Prostate gland (tissue), 2 donors: ENCODE data around the gene ING5. TPM values are rescaled to one million over a fixed set of nuclear protein-coding genes. Genes with fewer than 3 reads are reported as not detected.

Experiments
- DNase-seq: peaks from one replicate; pipeline ENCODE4 v3.0.0-alpha.2; 2019; ENCODE audit warnings: low spot score
- H3K27ac ChIP-seq, 2 donors: fragments of 200-600 bp; sonication (generic); 2 replicates each; pipeline ENCODE4 v1.5.1; 2017 to 2019
- H3K27me3 ChIP-seq: fragments of 200-600 bp; sonication (generic); replicated peaks from 2 replicates; pipeline ENCODE4 v1.5.1; 2019; ENCODE audit not compliant: insufficient read depth
- H3K36me3 ChIP-seq, 2 donors: fragments of 200-600 bp; sonication (generic); 1 replicate in 1 of 2; 2 replicates in 1 of 2; pipeline versions ENCODE4 v1.5.1 to v1.8.1; 2017 to 2019
- H3K4me1 ChIP-seq: fragments of 200-600 bp; sonication (generic); replicated peaks from 2 replicates; pipeline ENCODE4 v1.5.1; 2019
- H3K4me3 ChIP-seq, 2 donors: fragments of 200-600 bp; sonication (generic); 2 replicates each; pipeline ENCODE4 v1.5.1; 2017 to 2019
- H3K9me3 ChIP-seq: fragments of 200-600 bp; sonication (generic); 2 replicates; pipeline ENCODE4 v1.5.1; 2017
- POLR2A ChIP-seq: fragments of 450-650 bp; IDR thresholded peaks from one replicate; pipeline ENCODE4 v1.6.1; 2016; ENCODE audit warnings: antibody characterized with exemption, mild to moderate bottlenecking
- POLR2AphosphoS5 ChIP-seq: sonication (generic); formaldehyde crosslinking; IDR thresholded peaks from one replicate; pipeline ENCODE4 v1.6.1; 2017; ENCODE audit warnings: antibody characterized with exemption
- WGBS: methylation state at CpG from one replicate; pipeline ENCODE4 v1.1.5; 2018; 5-methylcytosine and 5-hydroxymethylcytosine counted together
- intact Hi-C: fragments of 100-400 bp; cut with DNase I; formaldehyde crosslinking; loops from one replicate; pipeline ENCODE4 v1.14.2; 2022
- total RNA-seq, 2 donors: library from RNA; depleted of rRNA; stranded (reverse); fragments of >200 nt; gene quantifications; one replicate each; pipeline ENCODE4 v1.1.0, GENCODE V29; 2016
- TF ChIP-seq, protein P1 (sequence below), 4 experiments: fragments of 200-600 bp in 2 of 4; fragments of 450-650 bp in 2 of 4; sonication (generic) in 2 of 4; IDR thresholded peaks; 1 replicate in 3 of 4; 2 replicates in 1 of 4; pipeline ENCODE4 v1.5.1; 2016 to 2019; ENCODE audit warnings: antibody characterized with exemption in 4 of 4, mild to moderate bottlenecking in 2 of 4, moderate library complexity in 2 of 4

Gene ING5
- total RNA-seq, 2 donors from 2014 or later = 65.6 to 84.8 TPM

DNA sequence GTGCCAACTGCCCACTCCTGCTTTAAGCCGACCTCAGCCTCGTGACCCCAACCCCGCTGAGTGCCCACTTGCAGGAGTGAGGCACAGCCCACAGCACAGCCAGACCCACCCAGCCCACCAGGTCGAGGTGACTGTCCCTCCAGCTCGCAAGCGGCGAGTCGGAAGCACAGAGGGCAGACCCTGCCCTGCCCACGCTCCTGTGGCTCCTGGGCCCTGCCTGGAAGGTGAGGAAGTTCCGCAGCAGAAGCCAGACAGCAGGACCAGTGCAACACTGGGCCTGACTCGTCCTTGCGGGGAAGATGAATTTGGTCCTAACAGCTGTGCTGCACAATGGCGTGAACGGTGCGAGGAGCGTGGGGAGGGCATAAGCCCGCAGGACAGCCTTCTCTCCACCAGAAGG lies 25.2 kb upstream of the ING5 start:
- no peak for DNase-seq
- peaks cover 0 to 4% of the 10 kb centered on the region in 2 donors for H3K36me3 ChIP-seq
- no peaks in the 10 kb centered on the region for H3K27me3 ChIP-seq
- TF ChIP-seq POLR2AphosphoS5 (no peak), POLR2A (no peak)
- TF ChIP-seq, protein P1, sequence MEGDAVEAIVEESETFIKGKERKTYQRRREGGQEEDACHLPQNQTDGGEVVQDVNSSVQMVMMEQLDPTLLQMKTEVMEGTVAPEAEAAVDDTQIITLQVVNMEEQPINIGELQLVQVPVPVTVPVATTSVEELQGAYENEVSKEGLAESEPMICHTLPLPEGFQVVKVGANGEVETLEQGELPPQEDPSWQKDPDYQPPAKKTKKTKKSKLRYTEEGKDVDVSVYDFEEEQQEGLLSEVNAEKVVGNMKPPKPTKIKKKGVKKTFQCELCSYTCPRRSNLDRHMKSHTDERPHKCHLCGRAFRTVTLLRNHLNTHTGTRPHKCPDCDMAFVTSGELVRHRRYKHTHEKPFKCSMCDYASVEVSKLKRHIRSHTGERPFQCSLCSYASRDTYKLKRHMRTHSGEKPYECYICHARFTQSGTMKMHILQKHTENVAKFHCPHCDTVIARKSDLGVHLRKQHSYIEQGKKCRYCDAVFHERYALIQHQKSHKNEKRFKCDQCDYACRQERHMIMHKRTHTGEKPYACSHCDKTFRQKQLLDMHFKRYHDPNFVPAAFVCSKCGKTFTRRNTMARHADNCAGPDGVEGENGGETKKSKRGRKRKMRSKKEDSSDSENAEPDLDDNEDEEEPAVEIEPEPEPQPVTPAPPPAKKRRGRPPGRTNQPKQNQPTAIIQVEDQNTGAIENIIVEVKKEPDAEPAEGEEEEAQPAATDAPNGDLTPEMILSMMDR (IDR thresholded peaks at IDR 0.05) = no peak
- H3K27ac ChIP-seq = no peak overlapping the region
- H3K9me3 ChIP-seq = no peaks in the 10 kb centered on the region
- 92% methylated on average over 17 of the region's 17 CpGs for WGBS
- H3K4me3 ChIP-seq = no peak overlapping the region
- H3K4me1 ChIP-seq = no peaks in the 10 kb centered on the region
- intact Hi-C loops = no loop called here

DNA sequence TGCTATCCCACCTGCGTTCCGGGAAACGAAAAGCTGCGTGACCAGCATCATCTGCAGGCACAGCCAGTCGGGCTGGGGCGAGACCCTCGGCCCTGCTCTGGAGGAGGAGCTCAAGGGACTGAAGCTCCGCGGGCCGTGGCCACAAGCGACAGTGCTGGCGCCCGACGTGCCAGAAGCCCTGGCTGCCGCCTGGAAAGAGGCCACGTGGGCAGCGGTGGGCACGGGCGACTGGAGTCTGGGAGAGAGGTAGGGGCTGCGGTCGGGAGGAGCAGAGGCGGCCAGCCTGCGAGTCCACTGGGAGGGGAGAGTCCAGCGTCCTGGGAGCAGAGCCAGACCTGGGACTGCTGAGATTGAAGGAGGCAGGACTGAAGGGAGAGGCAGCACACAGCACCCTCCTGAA lies 24.4 kb upstream of the ING5 start:
- Histone ChIP-seq H3K4me3 (no peak overlapping the region), H3K4me1 (no peaks in the 10 kb centered on the region), H3K36me3 (peaks cover 0 to under 1% of the 10 kb centered on the region in 2 donors), H3K27ac (no peak overlapping the region), H3K9me3 (no peaks in the 10 kb centered on the region), H3K27me3 (no peaks in the 10 kb centered on the region)
- TF ChIP-seq, protein P1 (IDR thresholded peaks at IDR 0.05) = no peak
- no peak for TF ChIP-seq POLR2A
- no peak for TF ChIP-seq POLR2AphosphoS5
- WGBS = 92% methylated on average over 24 of the region's 24 CpGs
- intact Hi-C loops = no loop called here
- DNase-seq = no peak

DNA sequence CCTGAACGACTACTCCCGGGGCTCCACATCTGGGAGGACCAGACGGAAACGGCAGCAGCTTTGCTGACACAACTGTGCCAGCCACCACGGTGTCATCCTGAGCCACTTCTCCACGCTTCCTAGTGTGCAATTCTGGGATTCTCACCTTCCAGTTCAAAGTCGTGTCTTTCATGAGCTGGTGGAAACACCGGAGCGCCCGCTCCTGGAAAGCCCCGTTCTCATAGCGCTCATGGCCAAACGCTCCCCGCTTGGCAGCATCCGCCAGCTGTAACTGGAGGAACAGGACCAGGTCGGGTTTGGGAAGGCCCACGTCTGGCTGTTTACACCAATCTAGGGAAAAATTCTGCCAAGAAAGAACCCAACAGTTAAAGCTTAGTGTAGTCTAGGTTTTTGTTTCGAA lies 23.5 kb upstream of the ING5 start:
- no peaks in the 10 kb centered on the region for H3K4me1 ChIP-seq
- H3K36me3 ChIP-seq = no peaks in the 10 kb centered on the region
- peak overlapping the region; percentile 57 for H3K27ac ChIP-seq
- no peaks in the 10 kb centered on the region for H3K9me3 ChIP-seq
- no peaks in the 10 kb centered on the region for H3K27me3 ChIP-seq
- TF ChIP-seq, protein P1 (IDR thresholded peaks at IDR 0.05) = no peak
- TF ChIP-seq POLR2AphosphoS5 (peak; percentile 36), POLR2A (no peak)
- intact Hi-C loops = no loop called here
- WGBS = 61% methylated on average over 18 of the region's 18 CpGs
- H3K4me3 ChIP-seq = no peak overlapping the region
- DNase-seq = peak; percentile 57

DNA sequence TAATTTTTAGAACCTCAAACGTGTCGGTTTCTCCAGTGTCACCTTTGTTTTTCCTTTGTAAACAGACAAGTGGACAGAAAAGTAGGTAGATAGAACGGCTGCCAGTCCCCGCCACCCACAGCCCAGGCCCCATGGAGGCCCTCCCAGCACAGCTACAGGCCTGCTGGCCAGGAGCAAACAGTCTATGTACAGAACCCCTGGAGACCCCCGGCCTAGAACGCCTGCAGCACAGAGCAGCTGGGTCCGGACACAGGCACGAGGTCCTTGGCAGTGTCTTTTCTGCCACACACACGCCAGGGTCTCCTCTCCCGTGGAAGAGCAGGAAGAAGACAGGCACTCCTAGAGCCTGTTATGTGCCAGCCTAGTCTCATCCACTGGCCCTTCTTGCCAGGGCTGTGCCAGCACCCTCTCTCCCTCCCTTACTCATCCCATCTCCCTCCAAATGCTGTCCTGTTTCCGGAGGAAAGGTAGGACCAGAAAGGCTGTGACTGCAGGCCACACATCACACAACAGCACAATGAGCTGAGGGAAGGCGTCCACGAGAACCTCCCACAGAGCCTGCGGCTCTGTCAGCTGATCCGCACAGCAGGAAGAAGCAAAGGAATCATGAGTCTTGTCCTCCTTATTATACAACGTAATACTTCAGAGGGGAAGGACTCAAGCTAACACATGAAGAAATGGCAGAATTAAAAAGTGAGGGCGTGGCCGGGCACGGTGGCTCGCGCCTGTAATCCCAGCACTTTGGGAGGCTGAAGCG lies 22.9 kb upstream of the ING5 start:
- TF ChIP-seq POLR2A (no peak), POLR2AphosphoS5 (no peak)
- TF ChIP-seq, protein P1 (IDR thresholded peaks at IDR 0.05) = no peak
- no peaks in the 10 kb centered on the region for H3K27me3 ChIP-seq
- WGBS = 80% methylated on average over 22 of the region's 22 CpGs
- peak overlapping the region; percentile 57 for H3K27ac ChIP-seq
- no peak for DNase-seq
- H3K4me3 ChIP-seq = no peak overlapping the region
- H3K4me1 ChIP-seq = no peaks in the 10 kb centered on the region
- no peaks in the 10 kb centered on the region for H3K36me3 ChIP-seq
- intact Hi-C loops = no loop called here
- no peaks in the 10 kb centered on the region for H3K9me3 ChIP-seq

DNA sequence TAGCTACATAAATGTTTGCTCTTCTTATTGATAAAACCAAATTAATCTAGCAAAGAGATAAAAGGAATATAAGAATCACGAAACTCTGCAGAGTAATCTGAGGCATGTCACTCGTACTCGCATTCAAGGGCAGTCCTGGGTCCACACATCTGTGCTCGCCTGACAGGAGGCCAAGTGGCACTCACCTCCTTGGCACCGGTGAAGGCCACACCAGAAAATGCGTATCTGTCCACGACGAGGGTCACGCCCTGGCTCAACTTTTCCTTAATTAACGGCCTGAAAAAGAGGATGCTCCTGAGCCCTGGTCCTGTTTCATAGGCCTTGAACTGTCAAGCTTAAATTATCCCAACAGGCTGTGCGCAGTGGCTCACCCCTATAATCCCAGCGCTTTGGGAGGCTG lies 21.8 kb upstream of the ING5 start:
- DNase-seq = no peak
- H3K4me3 ChIP-seq = no peak overlapping the region
- WGBS = 90% methylated on average over 12 of the region's 12 CpGs
- H3K4me1 ChIP-seq = no peaks in the 10 kb centered on the region
- H3K9me3 ChIP-seq = no peaks in the 10 kb centered on the region
- no peaks in the 10 kb centered on the region for H3K27me3 ChIP-seq
- TF ChIP-seq POLR2A = no peak
- TF ChIP-seq POLR2AphosphoS5 = no peak
- TF ChIP-seq, protein P1 (IDR thresholded peaks at IDR 0.05) = no peak
- H3K36me3 ChIP-seq = no peaks in the 10 kb centered on the region
- intact Hi-C loops = no loop called here
- no peak overlapping the region for H3K27ac ChIP-seq
